Measurements from ENCODE around the gene EHBP1. TPM values are rescaled to one million over a fixed set of nuclear protein-coding genes. Genes with fewer than 3 reads are reported as not detected.

EHBP1 gene
- total RNA-seq, 1 donor from 2014 or later, result 63.4 TPM

DNA sequence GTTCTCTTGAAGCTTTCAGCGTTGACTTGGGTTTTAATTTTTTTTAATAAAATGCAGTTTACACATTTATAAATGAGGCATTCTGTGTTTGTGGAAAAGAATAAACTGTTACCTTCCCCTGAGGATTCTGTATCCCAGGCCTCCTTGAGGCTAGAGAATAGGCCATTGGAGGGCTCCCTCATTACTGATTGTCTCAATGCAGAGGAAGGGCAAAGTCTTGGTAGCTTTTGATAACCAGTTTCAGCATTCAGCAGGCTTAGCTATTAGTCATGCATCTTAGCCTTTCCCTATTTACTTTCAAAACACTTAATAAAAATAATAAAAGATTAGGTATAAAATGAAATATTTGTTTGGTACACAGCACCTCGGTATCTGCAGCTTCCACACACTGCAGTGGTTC lies 287.0 kb downstream of the EHBP1 start:
- no peaks in the 10 kb centered on the region for H3K36me3 Mint-ChIP-seq (ENCODE audit: unreplicated experiment)
- H3K4me1 Mint-ChIP-seq (ENCODE audit: low read depth, unreplicated experiment), result peaks cover 5% of the 10 kb centered on the region
- H3K9me3 Mint-ChIP-seq (ENCODE audit: unreplicated experiment), result no peaks in the 10 kb centered on the region
- TF ChIP-seq, protein P1, sequence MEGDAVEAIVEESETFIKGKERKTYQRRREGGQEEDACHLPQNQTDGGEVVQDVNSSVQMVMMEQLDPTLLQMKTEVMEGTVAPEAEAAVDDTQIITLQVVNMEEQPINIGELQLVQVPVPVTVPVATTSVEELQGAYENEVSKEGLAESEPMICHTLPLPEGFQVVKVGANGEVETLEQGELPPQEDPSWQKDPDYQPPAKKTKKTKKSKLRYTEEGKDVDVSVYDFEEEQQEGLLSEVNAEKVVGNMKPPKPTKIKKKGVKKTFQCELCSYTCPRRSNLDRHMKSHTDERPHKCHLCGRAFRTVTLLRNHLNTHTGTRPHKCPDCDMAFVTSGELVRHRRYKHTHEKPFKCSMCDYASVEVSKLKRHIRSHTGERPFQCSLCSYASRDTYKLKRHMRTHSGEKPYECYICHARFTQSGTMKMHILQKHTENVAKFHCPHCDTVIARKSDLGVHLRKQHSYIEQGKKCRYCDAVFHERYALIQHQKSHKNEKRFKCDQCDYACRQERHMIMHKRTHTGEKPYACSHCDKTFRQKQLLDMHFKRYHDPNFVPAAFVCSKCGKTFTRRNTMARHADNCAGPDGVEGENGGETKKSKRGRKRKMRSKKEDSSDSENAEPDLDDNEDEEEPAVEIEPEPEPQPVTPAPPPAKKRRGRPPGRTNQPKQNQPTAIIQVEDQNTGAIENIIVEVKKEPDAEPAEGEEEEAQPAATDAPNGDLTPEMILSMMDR (IDR thresholded peaks at IDR 0.05; ENCODE audit: partially characterized antibody, unreplicated experiment), result no peak
- no peak overlapping the region for H3K27ac Mint-ChIP-seq (ENCODE audit: unreplicated experiment)
- H3K27me3 Mint-ChIP-seq (ENCODE audit: unreplicated experiment), result no peaks in the 10 kb centered on the region
- no peak for DNase-seq
- H3K4me3 Mint-ChIP-seq (ENCODE audit: unreplicated experiment), result no peak overlapping the region

DNA sequence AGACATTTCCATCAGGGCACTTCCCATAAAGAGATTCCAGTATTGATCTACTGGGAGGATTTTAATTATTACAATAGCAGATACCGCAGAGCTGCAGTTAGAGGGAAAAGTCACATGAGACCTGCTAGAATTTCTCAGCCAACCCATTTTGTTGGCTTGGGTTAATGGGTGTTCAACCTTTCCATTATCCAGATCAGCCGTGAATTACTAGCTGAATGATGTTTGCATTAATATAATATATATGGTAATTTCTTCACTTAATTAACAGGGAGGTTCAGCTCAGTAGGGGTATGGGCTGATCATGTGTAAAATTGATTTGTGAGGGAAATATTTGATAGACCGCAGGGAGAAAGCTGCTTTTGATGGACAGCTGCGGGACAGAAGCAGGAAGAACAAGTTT lies 288.7 kb downstream of the EHBP1 start:
- Mint-ChIP-seq H3K36me3 (ENCODE audit: unreplicated experiment) (no peaks in the 10 kb centered on the region), H3K9me3 (ENCODE audit: unreplicated experiment) (no peaks in the 10 kb centered on the region), H3K4me1 (ENCODE audit: low read depth, unreplicated experiment) (peaks cover 5% of the 10 kb centered on the region), H3K27ac (ENCODE audit: unreplicated experiment) (no peak overlapping the region), H3K27me3 (ENCODE audit: unreplicated experiment) (no peaks in the 10 kb centered on the region), H3K4me3 (ENCODE audit: unreplicated experiment) (no peak overlapping the region)
- TF ChIP-seq, protein P1 (IDR thresholded peaks at IDR 0.05; ENCODE audit: partially characterized antibody, unreplicated experiment), result no peak
- DNase-seq, result no peak

DNA sequence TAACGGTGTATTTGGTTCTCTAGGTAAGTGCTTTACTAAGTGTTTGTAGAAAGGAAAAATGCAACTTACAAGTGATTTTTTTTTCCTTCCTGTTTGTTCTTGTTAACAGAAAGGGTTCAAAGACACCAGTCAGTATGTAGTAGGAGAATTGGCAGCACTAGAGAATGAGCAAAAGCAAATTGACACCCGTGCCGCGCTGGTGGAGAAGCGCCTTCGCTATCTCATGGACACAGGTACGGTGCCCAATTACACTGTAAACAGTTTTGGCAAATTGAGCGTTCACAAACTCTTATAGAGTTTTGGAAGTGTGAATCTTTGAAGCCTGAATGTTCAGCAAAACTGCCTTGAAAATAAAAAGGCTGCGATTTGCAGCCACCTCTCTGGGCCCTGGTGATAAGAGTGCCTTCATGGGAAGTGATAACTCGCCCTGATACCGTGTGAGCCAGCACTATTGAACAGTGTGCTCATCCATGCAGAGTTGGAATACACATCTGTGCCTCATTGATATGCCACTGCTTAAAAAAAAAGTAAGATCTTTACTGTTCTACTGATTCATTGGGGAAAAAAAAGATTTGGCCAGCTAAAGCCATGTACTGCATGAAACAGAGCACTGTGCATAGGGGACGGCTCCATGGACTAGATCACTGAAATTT lies 291.1 kb downstream of the EHBP1 start:
- TF ChIP-seq, protein P1 (IDR thresholded peaks at IDR 0.05; ENCODE audit: partially characterized antibody, unreplicated experiment), result no peak
- Mint-ChIP-seq H3K4me3 (ENCODE audit: unreplicated experiment) (no peak overlapping the region), H3K27ac (ENCODE audit: unreplicated experiment) (no peak overlapping the region), H3K36me3 (ENCODE audit: unreplicated experiment) (peaks cover 4% of the 10 kb centered on the region), H3K4me1 (ENCODE audit: low read depth, unreplicated experiment) (peaks cover 5% of the 10 kb centered on the region), H3K9me3 (ENCODE audit: unreplicated experiment) (no peaks in the 10 kb centered on the region), H3K27me3 (ENCODE audit: unreplicated experiment) (no peaks in the 10 kb centered on the region)
- no peak for DNase-seq

GRCh38 chr2:62998949-62999348 lies 293.4 kb downstream of the EHBP1 start:
- H3K4me1 Mint-ChIP-seq (ENCODE audit: low read depth, unreplicated experiment), result peaks cover 1% of the 10 kb centered on the region
- no peak for DNase-seq
- H3K36me3 Mint-ChIP-seq (ENCODE audit: unreplicated experiment), result peaks cover 4% of the 10 kb centered on the region
- TF ChIP-seq, protein P1 (IDR thresholded peaks at IDR 0.05; ENCODE audit: partially characterized antibody, unreplicated experiment), result no peak
- H3K27ac Mint-ChIP-seq (ENCODE audit: unreplicated experiment), result no peak overlapping the region
- H3K4me3 Mint-ChIP-seq (ENCODE audit: unreplicated experiment), result no peak overlapping the region
- H3K9me3 Mint-ChIP-seq (ENCODE audit: unreplicated experiment), result no peaks in the 10 kb centered on the region
- no peaks in the 10 kb centered on the region for H3K27me3 Mint-ChIP-seq (ENCODE audit: unreplicated experiment)

- TF ChIP-seq, protein P1 (IDR thresholded peaks at IDR 0.05; ENCODE audit: partially characterized antibody, unreplicated experiment), result no peak
These were observed 294.4 kb downstream of the EHBP1 start for GRCh38 chr2:62999905-63000304.

More at GRCh38 chr2:62999905-63000304, 294.4 kb downstream of the EHBP1 start:
- no peak for DNase-seq
- H3K27ac Mint-ChIP-seq (ENCODE audit: unreplicated experiment), result no peak overlapping the region
- no peaks in the 10 kb centered on the region for H3K27me3 Mint-ChIP-seq (ENCODE audit: unreplicated experiment)
- peaks cover 4% of the 10 kb centered on the region for H3K36me3 Mint-ChIP-seq (ENCODE audit: unreplicated experiment)
- no peaks in the 10 kb centered on the region for H3K4me1 Mint-ChIP-seq (ENCODE audit: low read depth, unreplicated experiment)
- no peak overlapping the region for H3K4me3 Mint-ChIP-seq (ENCODE audit: unreplicated experiment)
- H3K9me3 Mint-ChIP-seq (ENCODE audit: unreplicated experiment), result no peaks in the 10 kb centered on the region

All from glutamatergic neuron (in vitro differentiated cells).